Upper lobe of right lung (tissue), 1 donor: ENCODE data around the gene FANCC. TPM values are rescaled to one million over a fixed set of nuclear protein-coding genes. Genes with fewer than 3 reads are reported as not detected.

Experiments used
- ATAC-seq: fragments of 200-7000 bp; cut with Tn5 transposase; one replicate; pipeline ENCODE4 v1.9.1; 2020; ENCODE audit warnings: mild to moderate bottlenecking, moderate library complexity
- DNase-seq: peaks from one replicate; pipeline ENCODE4 v3.0.0-alpha.2; 2020
- H3K27ac ChIP-seq: fragments of 200-600 bp; one replicate; pipeline ENCODE4 v1.8.0; 2022
- H3K27me3 ChIP-seq: fragments of 200-600 bp; one replicate; pipeline ENCODE4 v1.8.0; 2022; ENCODE audit warnings: mild to moderate bottlenecking
- H3K36me3 ChIP-seq: fragments of 200-600 bp; one replicate; pipeline ENCODE4 v1.8.0; 2022
- H3K4me1 ChIP-seq: fragments of 200-600 bp; one replicate; pipeline ENCODE4 v1.8.0; 2022
- H3K4me3 ChIP-seq: fragments of 200-600 bp; one replicate; pipeline ENCODE4 v1.8.0; 2022; ENCODE audit warnings: mild to moderate bottlenecking
- H3K9me3 ChIP-seq: fragments of 200-600 bp; one replicate; pipeline ENCODE4 v1.8.0; 2022
- CTCF ChIP-seq: fragments of 200-600 bp; IDR thresholded peaks from one replicate; pipeline ENCODE4 v1.8.0; 2022; ENCODE audit warnings: antibody characterized with exemption
- intact Hi-C: fragments of 100-400 bp; cut with DNase I; formaldehyde crosslinking; loops from one replicate; pipeline ENCODE4 v1.11.0; 2022
- total RNA-seq: library from RNA; stranded (reverse); fragmentation: NEBNext Ultra II Directional; extraction: Animal tissue kit (Norgen Biotek cat#: 25700); gene quantifications from one replicate; pipeline ENCODE4 v1.2.1, GENCODE V29; 2021
- donor health status: DM: no; HTN: yes; CAD: no; lungs with severe emphysema.

FANCC gene
- total RNA-seq, 1 donor from 2014 or later: 13.5 TPM

- intact Hi-C loops: no loop called here
- DNase-seq: no peak
- H3K4me3 ChIP-seq: no peak overlapping the region
- peaks cover 57% of the 10 kb centered on the region for H3K4me1 ChIP-seq
- no peak overlapping the region for H3K27ac ChIP-seq
- no peaks in the 10 kb centered on the region for H3K27me3 ChIP-seq
- H3K9me3 ChIP-seq: no peaks in the 10 kb centered on the region
- H3K36me3 ChIP-seq: peaks cover 32% of the 10 kb centered on the region
- ATAC-seq: no peak
- TF ChIP-seq CTCF: no peak
Observed at GRCh38 chr9:95061916-95062595, 255.5 kb downstream of the FANCC start.

GRCh38 chr9:95060916-95061315 is 256.6 kb downstream of the FANCC start:
- no peak for TF ChIP-seq CTCF
- H3K4me3 ChIP-seq: no peak overlapping the region
- H3K27ac ChIP-seq: no peak overlapping the region
- H3K4me1 ChIP-seq: peaks cover 62% of the 10 kb centered on the region
- intact Hi-C loops: no loop called here
- no peaks in the 10 kb centered on the region for H3K27me3 ChIP-seq
- H3K9me3 ChIP-seq: no peaks in the 10 kb centered on the region
- peaks cover 26% of the 10 kb centered on the region for H3K36me3 ChIP-seq
- DNase-seq (no peak), ATAC-seq (no peak)

GRCh38 chr9:95060234-95060633 is 257.3 kb downstream of the FANCC start:
- no peak for TF ChIP-seq CTCF
- H3K4me3 ChIP-seq: no peak overlapping the region
- peaks cover 62% of the 10 kb centered on the region for H3K4me1 ChIP-seq
- H3K9me3 ChIP-seq: no peaks in the 10 kb centered on the region
- H3K36me3 ChIP-seq: peaks cover 26% of the 10 kb centered on the region
- intact Hi-C loops: no loop called here
- H3K27ac ChIP-seq: no peak overlapping the region
- DNase-seq (no peak), ATAC-seq (no peak)
- H3K27me3 ChIP-seq: no peaks in the 10 kb centered on the region

GRCh38 chr9:95058795-95059386 is 258.6 kb downstream of the FANCC start:
- TF ChIP-seq CTCF: no peak
- no peaks in the 10 kb centered on the region for H3K9me3 ChIP-seq
- peaks cover 23% of the 10 kb centered on the region for H3K36me3 ChIP-seq
- no peak for DNase-seq
- H3K4me3 ChIP-seq: no peak overlapping the region
- H3K27me3 ChIP-seq: no peaks in the 10 kb centered on the region
- H3K27ac ChIP-seq: peak overlapping the region; percentile 34
- intact Hi-C loops: no loop called here
- no peak for ATAC-seq
- peaks cover 72% of the 10 kb centered on the region for H3K4me1 ChIP-seq

GRCh38 chr9:95058121-95058785 is 259.3 kb downstream of the FANCC start:
- peak overlapping the region; percentile 34 for H3K27ac ChIP-seq
- peaks cover 16% of the 10 kb centered on the region for H3K36me3 ChIP-seq
- no peak for DNase-seq
- no peaks in the 10 kb centered on the region for H3K27me3 ChIP-seq
- peaks cover 74% of the 10 kb centered on the region for H3K4me1 ChIP-seq
- H3K4me3 ChIP-seq: peak overlapping the region; percentile 26
- TF ChIP-seq CTCF: no peak
- intact Hi-C loops: no loop called here
- no peaks in the 10 kb centered on the region for H3K9me3 ChIP-seq
- no peak for ATAC-seq
